Measurements from ENCODE around the gene MYOZ3. TPM values are rescaled to one million over a fixed set of nuclear protein-coding genes. Genes with fewer than 3 reads are reported as not detected.

Gene MYOZ3
- total and polyA plus RNA-seq, 4 donors = 0.03 to 0.09 (median 0.04) TPM; not detected in 1

DNA sequence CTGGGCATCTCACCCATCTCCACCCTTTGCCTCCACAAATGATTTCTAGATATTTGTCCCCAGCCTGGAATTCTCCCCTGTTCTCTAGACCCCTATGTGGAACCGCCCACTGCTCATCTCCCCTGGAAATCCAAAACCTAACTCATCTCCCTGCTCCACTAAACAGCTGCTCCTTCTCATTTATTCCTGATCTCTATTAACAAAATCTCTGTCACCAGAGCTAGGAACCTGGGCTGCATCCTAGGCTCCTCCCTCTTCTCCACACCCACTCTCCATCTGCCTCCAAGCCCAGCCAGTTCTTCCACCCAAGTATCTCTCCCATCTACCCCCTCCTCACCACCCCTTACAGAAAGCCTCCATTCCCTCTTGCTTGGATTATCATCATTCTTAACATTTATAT is 44.5 kb upstream of the MYOZ3 start:
- WGBS = 73% methylated on average over 1 of the region's 1 CpG
- Histone ChIP-seq H3K36me3 (ENCODE audit: control insufficient read depth in 4 of 4, insufficient read depth in 3 of 4, low read depth in 1 of 4, low read length in 3 of 4) (no peaks in the 10 kb centered on the region), H3K4me1 (ENCODE audit: control insufficient read depth in 4 of 4, insufficient read depth in 4 of 4, low read length in 3 of 4) (peaks cover 25 to 71% (median 66%) of the 10 kb centered on the region in 4 donors), H3K27ac (ENCODE audit: low read depth in 1 of 2, low read length in 2 of 2) (peak overlapping the region; percentile 80 to 87), H3K27me3 (ENCODE audit: control insufficient read depth in 4 of 4, insufficient read depth in 4 of 4, low read length in 3 of 4) (no peaks in the 10 kb centered on the region), H3K4me3 (ENCODE audit: low read depth in 1 of 3, low read length in 3 of 3) (no peak overlapping the region), H3K9ac (ENCODE audit: low read depth in 1 of 2, low read length in 2 of 2) (peak overlapping the region in 1 of 2 donors; percentile 25), H3K9me3 (ENCODE audit: control insufficient read depth in 4 of 4, low read length in 3 of 4) (no peaks in the 10 kb centered on the region)
- TF ChIP-seq SP1 (IDR thresholded peaks at IDR 0.05) (no peak), HNF4G (IDR thresholded peaks at IDR 0.05) (no peak), JUND (IDR thresholded peaks at IDR 0.05) (no peak), CTCF (IDR thresholded peaks at IDR 0.05; ENCODE audit: low read depth, low read length, missing input control) (no peak), GABPA (IDR thresholded peaks at IDR 0.05 in 1 of 2, conservative IDR thresholded peaks at IDR 0.05 in 1 of 2) (no peak), ZBTB33 (IDR thresholded peaks at IDR 0.05) (no peak), FOXA1 (IDR thresholded peaks at IDR 0.05) (no peak), FOXA2 (IDR thresholded peaks at IDR 0.05) (no peak), ATF3 (IDR thresholded peaks at IDR 0.05) (no peak), YY1 (IDR thresholded peaks at IDR 0.05) (no peak), RXRA (IDR thresholded peaks at IDR 0.05) (no peak), RAD21 (IDR thresholded peaks at IDR 0.05) (no peak), TAF1 (conservative IDR thresholded peaks at IDR 0.05) (no peak), EGR1 (IDR thresholded peaks at IDR 0.05; ENCODE audit: low read depth in 2 of 2) (no peak), NR2F2 (IDR thresholded peaks at IDR 0.05) (no peak), HNF4A (conservative IDR thresholded peaks at IDR 0.05) (no peak)
- TF ChIP-seq, protein P1, sequence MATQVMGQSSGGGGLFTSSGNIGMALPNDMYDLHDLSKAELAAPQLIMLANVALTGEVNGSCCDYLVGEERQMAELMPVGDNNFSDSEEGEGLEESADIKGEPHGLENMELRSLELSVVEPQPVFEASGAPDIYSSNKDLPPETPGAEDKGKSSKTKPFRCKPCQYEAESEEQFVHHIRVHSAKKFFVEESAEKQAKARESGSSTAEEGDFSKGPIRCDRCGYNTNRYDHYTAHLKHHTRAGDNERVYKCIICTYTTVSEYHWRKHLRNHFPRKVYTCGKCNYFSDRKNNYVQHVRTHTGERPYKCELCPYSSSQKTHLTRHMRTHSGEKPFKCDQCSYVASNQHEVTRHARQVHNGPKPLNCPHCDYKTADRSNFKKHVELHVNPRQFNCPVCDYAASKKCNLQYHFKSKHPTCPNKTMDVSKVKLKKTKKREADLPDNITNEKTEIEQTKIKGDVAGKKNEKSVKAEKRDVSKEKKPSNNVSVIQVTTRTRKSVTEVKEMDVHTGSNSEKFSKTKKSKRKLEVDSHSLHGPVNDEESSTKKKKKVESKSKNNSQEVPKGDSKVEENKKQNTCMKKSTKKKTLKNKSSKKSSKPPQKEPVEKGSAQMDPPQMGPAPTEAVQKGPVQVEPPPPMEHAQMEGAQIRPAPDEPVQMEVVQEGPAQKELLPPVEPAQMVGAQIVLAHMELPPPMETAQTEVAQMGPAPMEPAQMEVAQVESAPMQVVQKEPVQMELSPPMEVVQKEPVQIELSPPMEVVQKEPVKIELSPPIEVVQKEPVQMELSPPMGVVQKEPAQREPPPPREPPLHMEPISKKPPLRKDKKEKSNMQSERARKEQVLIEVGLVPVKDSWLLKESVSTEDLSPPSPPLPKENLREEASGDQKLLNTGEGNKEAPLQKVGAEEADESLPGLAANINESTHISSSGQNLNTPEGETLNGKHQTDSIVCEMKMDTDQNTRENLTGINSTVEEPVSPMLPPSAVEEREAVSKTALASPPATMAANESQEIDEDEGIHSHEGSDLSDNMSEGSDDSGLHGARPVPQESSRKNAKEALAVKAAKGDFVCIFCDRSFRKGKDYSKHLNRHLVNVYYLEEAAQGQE (IDR thresholded peaks at IDR 0.05) = no peak
- TF ChIP-seq, protein P2, sequence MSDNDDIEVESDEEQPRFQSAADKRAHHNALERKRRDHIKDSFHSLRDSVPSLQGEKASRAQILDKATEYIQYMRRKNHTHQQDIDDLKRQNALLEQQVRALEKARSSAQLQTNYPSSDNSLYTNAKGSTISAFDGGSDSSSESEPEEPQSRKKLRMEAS (IDR thresholded peaks at IDR 0.05) = no peak
- DNase-seq (ENCODE audit: low spot score) = no peak

Data from liver (tissue), 9 donors.